H9 (cell line): ENCODE measurements around the gene CTXN1. TPM values are rescaled to one million over a fixed set of nuclear protein-coding genes. Genes with fewer than 3 reads are reported as not detected.

Experiments
- DNase-seq: peaks from one replicate; pipeline ENCODE4 v3.0.0-alpha.2; 2017
- H2AFZ ChIP-seq: one replicate; pipeline ENCODE4 v1.6.1; 2013; ENCODE audit warnings: mild to moderate bottlenecking, low read length, control low read depth, moderate library complexity
- H2AK5ac ChIP-seq: 2 replicates; pipeline ENCODE4 v1.6.1; 2013; ENCODE audit warnings: low read length, control low read depth, mixed read lengths; ENCODE audit not compliant: insufficient read length
- H2BK120ac ChIP-seq: one replicate; pipeline ENCODE4 v1.6.1; 2013; ENCODE audit warnings: low read depth, mild to moderate bottlenecking, low read length, control low read depth, inconsistent platforms; ENCODE audit not compliant: poor library complexity, severe bottlenecking
- H2BK12ac ChIP-seq: 2 replicates; pipeline ENCODE4 v1.6.1; 2013; ENCODE audit warnings: low read length, control low read depth, mixed read lengths, low read depth; ENCODE audit not compliant: insufficient read length
- H2BK15ac ChIP-seq: 2 replicates; pipeline ENCODE4 v1.6.1; 2013; ENCODE audit warnings: low read depth, low read length, control low read depth
- H2BK20ac ChIP-seq: one replicate; pipeline ENCODE4 v1.6.1; 2013; ENCODE audit warnings: low read depth, mild to moderate bottlenecking, low read length, control low read depth, inconsistent platforms; ENCODE audit not compliant: poor library complexity, severe bottlenecking
- H2BK5ac ChIP-seq: 2 replicates; pipeline ENCODE4 v1.6.1; 2013; ENCODE audit warnings: low read length, control low read depth, mixed read lengths; ENCODE audit not compliant: insufficient read length
- H3K14ac ChIP-seq: 2 replicates; pipeline ENCODE4 v1.6.1; 2013; ENCODE audit warnings: low read length, control low read depth; ENCODE audit not compliant: insufficient read depth
- H3K18ac ChIP-seq: 2 replicates; pipeline ENCODE4 v1.6.1; 2013; ENCODE audit warnings: low read depth, mild to moderate bottlenecking, mixed read lengths, low read length, control low read depth; ENCODE audit not compliant: insufficient read length
- H3K23ac ChIP-seq: 2 replicates; pipeline ENCODE4 v1.6.1; 2013; ENCODE audit warnings: low read length, control low read depth, mixed read lengths, low read depth; ENCODE audit not compliant: insufficient read length
- H3K23me2 ChIP-seq: 2 replicates; pipeline ENCODE4 v1.6.1; 2013; ENCODE audit warnings: low read depth, mild to moderate bottlenecking, mixed read lengths, low read length, control low read depth; ENCODE audit not compliant: insufficient read length, poor library complexity, severe bottlenecking
- H3K27ac ChIP-seq: 2 replicates; pipeline ENCODE4 v1.5.1; 2013; ENCODE audit warnings: low read length, control low read depth, mixed read lengths, low read depth; ENCODE audit not compliant: insufficient read length
- H3K27me3 ChIP-seq: 2 replicates; pipeline ENCODE4 v1.6.1; 2013; ENCODE audit warnings: low read length, control low read depth, inconsistent platforms; ENCODE audit not compliant: insufficient read depth
- H3K4ac ChIP-seq: 2 replicates; pipeline ENCODE4 v1.6.1; 2013; ENCODE audit warnings: low read depth, mild to moderate bottlenecking, control low read depth, inconsistent platforms, low read length, moderate library complexity
- H3K4me1 ChIP-seq: 2 replicates; pipeline ENCODE4 v1.6.1; 2013; ENCODE audit warnings: low read length, control low read depth, inconsistent platforms; ENCODE audit not compliant: insufficient read depth
- H3K4me2 ChIP-seq: 2 replicates; pipeline ENCODE4 v1.6.1; 2013; ENCODE audit warnings: low read length, control low read depth, mixed read lengths; ENCODE audit not compliant: insufficient read length, insufficient read depth
- H3K56ac ChIP-seq: 2 replicates; pipeline ENCODE4 v1.6.1; 2013; ENCODE audit warnings: low read depth, mild to moderate bottlenecking, mixed read lengths, low read length, control low read depth; ENCODE audit not compliant: insufficient read length
- H3K79me1 ChIP-seq: 2 replicates; pipeline ENCODE4 v1.6.1; 2013; ENCODE audit warnings: low read depth, mild to moderate bottlenecking, moderate library complexity, low read length, control low read depth, inconsistent platforms; ENCODE audit not compliant: insufficient read depth, poor library complexity, severe bottlenecking
- H3K79me2 ChIP-seq: 2 replicates; pipeline ENCODE4 v1.6.1; 2013; ENCODE audit warnings: low read length, control low read depth, inconsistent platforms; ENCODE audit not compliant: insufficient read depth
- H3K9ac ChIP-seq: 2 replicates; pipeline ENCODE4 v1.6.1; 2013; ENCODE audit warnings: low read length, control low read depth, mixed read lengths; ENCODE audit not compliant: insufficient read length; ENCODE audit errors: extremely low read depth
- H3K9me3 ChIP-seq: one replicate; pipeline ENCODE4 v1.6.1; 2013; ENCODE audit warnings: low read depth, low read length, inconsistent platforms; ENCODE audit not compliant: control insufficient read depth
- H3T11ph ChIP-seq: one replicate; pipeline ENCODE4 v1.6.1; 2013; ENCODE audit warnings: mild to moderate bottlenecking, low read length, control low read depth, inconsistent platforms
- H4K20me1 ChIP-seq: one replicate; pipeline ENCODE4 v1.6.1; 2013; ENCODE audit not compliant: control insufficient read depth, insufficient read length, insufficient read depth
- H4K5ac ChIP-seq: 2 replicates; pipeline ENCODE4 v1.6.1; 2013; ENCODE audit warnings: low read depth, mild to moderate bottlenecking, mixed read lengths, low read length, control low read depth; ENCODE audit not compliant: insufficient read length
- H4K8ac ChIP-seq: replicated peaks from 2 replicates; pipeline ENCODE4 v1.6.1; 2013; ENCODE audit warnings: low read length, control low read depth, mixed read lengths, low read depth; ENCODE audit not compliant: insufficient read length
- H4K91ac ChIP-seq: 2 replicates; pipeline ENCODE4 v1.6.1; 2013; ENCODE audit warnings: low read depth, mild to moderate bottlenecking, moderate library complexity, mixed read lengths, low read length, control low read depth; ENCODE audit not compliant: insufficient read length
- H3K27ac Mint-ChIP-seq, 3 experiments: 2 replicates in 2 of 3; 3 replicates in 1 of 3; pipeline ENCODE4 v1.8.0; 2020 to 2021; ENCODE audit warnings: mixed read lengths in 3 of 3, mild to moderate bottlenecking in 1 of 3, moderate library complexity in 1 of 3
- H3K27me3 Mint-ChIP-seq: 2 replicates; pipeline ENCODE4 v1.8.0; 2021; ENCODE audit warnings: low read depth, mild to moderate bottlenecking, moderate library complexity, mixed read lengths
- H3K36me3 Mint-ChIP-seq, 3 experiments: 2 replicates in 2 of 3; 3 replicates in 1 of 3; pipeline ENCODE4 v1.8.0; 2020 to 2021; ENCODE audit warnings: low read depth in 3 of 3, mixed read lengths in 3 of 3; ENCODE audit not compliant: insufficient read depth in 1 of 3
- H3K4me1 Mint-ChIP-seq, 2 experiments: 2 replicates each; pipeline ENCODE4 v1.8.0; 2020; ENCODE audit warnings: mixed read lengths in 2 of 2
- H3K4me3 Mint-ChIP-seq, 2 experiments: 2 replicates in 1 of 2; 3 replicates in 1 of 2; pipeline ENCODE4 v1.8.0; 2020 to 2021; ENCODE audit warnings: mild to moderate bottlenecking in 2 of 2, mixed read lengths in 2 of 2, moderate library complexity in 1 of 2
- H3K9me3 Mint-ChIP-seq, 2 experiments: 2 replicates in 1 of 2; 3 replicates in 1 of 2; pipeline ENCODE4 v1.8.0; 2020; ENCODE audit warnings: mild to moderate bottlenecking in 2 of 2, mixed read lengths in 2 of 2, moderate library complexity in 1 of 2
- WGBS: extraction: QIAGEN DNeasy Blood & Tissue Kit; methylation state at CpG from one replicate; pipeline ENCODE4 v1.1.7; 2013; ENCODE audit warnings: missing lambda C conversion rate, low lambda C conversion rate, mixed read lengths; ENCODE audit not compliant: insufficient read length; ENCODE audit errors: extremely low coverage; 5-methylcytosine and 5-hydroxymethylcytosine counted together
- total RNA-seq: library from RNA; stranded (reverse); gene quantifications from 2 replicates; pipeline ENCODE4 v1.2.1, GENCODE V29; 2021
- TF ChIP-seq, protein P1 (sequence below): fragments of 200-600 bp; sonication (generic); conservative IDR thresholded peaks from 3 replicates; pipeline ENCODE4 v1.8.0; 2021; ENCODE audit warnings: antibody characterized with exemption, mild to moderate bottlenecking

Gene CTXN1
- total RNA-seq, 1 experiment from 2014 or later, result 22.7 TPM

- H3K27ac ChIP-seq, result no peak overlapping the region
- no peaks in the 10 kb centered on the region; the same call in 1 of the 2 replicates for H3K79me2 ChIP-seq
- Mint-ChIP-seq H3K27me3 (peaks cover 17% of the 10 kb centered on the region), H3K36me3 (peaks cover 15 to 35% (median 31%) of the 10 kb centered on the region in 3 experiments; a peak in 6 of 7 replicates), H3K4me1 (peaks cover 4 to 5% of the 10 kb centered on the region in 2 experiments; a peak in 3 of 4 replicates), H3K4me3 (no peak overlapping the region), H3K9me3 (no peaks in the 10 kb centered on the region), H3K27ac (no peak overlapping the region)
- H2BK20ac ChIP-seq, result no peak overlapping the region
- no peak overlapping the region for H3K9ac ChIP-seq
- H3K23me2 ChIP-seq, result peaks cover 3% of the 10 kb centered on the region
- H3T11ph ChIP-seq, result no peak overlapping the region
- H2AK5ac ChIP-seq, result no peak overlapping the region
- H3K27me3 ChIP-seq, result peaks cover 4% of the 10 kb centered on the region; the same call in 1 of the 2 replicates
- TF ChIP-seq, protein P1, sequence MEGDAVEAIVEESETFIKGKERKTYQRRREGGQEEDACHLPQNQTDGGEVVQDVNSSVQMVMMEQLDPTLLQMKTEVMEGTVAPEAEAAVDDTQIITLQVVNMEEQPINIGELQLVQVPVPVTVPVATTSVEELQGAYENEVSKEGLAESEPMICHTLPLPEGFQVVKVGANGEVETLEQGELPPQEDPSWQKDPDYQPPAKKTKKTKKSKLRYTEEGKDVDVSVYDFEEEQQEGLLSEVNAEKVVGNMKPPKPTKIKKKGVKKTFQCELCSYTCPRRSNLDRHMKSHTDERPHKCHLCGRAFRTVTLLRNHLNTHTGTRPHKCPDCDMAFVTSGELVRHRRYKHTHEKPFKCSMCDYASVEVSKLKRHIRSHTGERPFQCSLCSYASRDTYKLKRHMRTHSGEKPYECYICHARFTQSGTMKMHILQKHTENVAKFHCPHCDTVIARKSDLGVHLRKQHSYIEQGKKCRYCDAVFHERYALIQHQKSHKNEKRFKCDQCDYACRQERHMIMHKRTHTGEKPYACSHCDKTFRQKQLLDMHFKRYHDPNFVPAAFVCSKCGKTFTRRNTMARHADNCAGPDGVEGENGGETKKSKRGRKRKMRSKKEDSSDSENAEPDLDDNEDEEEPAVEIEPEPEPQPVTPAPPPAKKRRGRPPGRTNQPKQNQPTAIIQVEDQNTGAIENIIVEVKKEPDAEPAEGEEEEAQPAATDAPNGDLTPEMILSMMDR, result no peak
- no peaks in the 10 kb centered on the region for H3K4me1 ChIP-seq
- no peak overlapping the region for H3K4ac ChIP-seq
- no peak overlapping the region for H3K23ac ChIP-seq
- H4K91ac ChIP-seq, result no peak overlapping the region
- H2AFZ ChIP-seq, result no peak overlapping the region
- no peaks in the 10 kb centered on the region for H3K9me3 ChIP-seq
- no peak overlapping the region for H2BK120ac ChIP-seq
- DNase-seq, result no peak
- H3K79me1 ChIP-seq, result no peaks in the 10 kb centered on the region
- no peak overlapping the region for H3K14ac ChIP-seq
- H4K20me1 ChIP-seq, result no peaks in the 10 kb centered on the region
- H4K8ac ChIP-seq, result no peak overlapping the region
- no peak overlapping the region for H3K4me2 ChIP-seq
- WGBS, result no CpG with 5 or more reads among the region's 54 CpGs
- H2BK5ac ChIP-seq, result no peak overlapping the region
- no peak overlapping the region for H3K18ac ChIP-seq
- H4K5ac ChIP-seq, result no peak overlapping the region
- H3K56ac ChIP-seq, result no peak overlapping the region
- H2BK12ac ChIP-seq, result no peak overlapping the region
- H2BK15ac ChIP-seq, result no peak overlapping the region
Measured at GRCh38 chr19:7910321-7911161, 15.4 kb downstream of the CTXN1 start.
